Measurements from ENCODE around the gene LMNA. TPM values are rescaled to one million over a fixed set of nuclear protein-coding genes. Genes with fewer than 3 reads are reported as not detected.

The LMNA gene
- total and polyA plus RNA-seq, 2 experiments from 2014 or later, result 1,219 to 1,230 TPM

DNA sequence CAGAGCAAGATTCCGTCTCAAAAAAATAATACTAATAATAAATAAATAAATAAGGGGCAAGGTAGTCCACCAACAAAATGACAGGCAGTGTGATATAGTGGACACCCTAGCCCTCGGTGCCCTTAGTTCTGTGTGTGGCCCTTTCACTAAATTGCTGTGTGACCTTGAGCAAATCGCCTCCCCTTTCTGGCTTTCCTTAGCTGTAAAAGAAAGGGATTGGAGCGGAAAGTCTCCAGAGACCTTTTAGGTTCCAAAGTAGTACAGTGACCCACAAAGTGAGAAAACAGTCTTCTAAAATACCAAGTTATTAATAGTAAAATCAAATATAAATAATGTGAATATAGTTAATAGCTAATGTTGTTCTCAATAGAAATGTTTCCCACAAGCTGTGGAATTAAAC, 7.6 kb downstream of the LMNA start:
- peak overlapping the region; percentile 98 for H3K4me2 ChIP-seq (ENCODE audit: unreplicated experiment)
- no peak for TF ChIP-seq EZH2phosphoT487 (IDR thresholded peaks at IDR 0.05; ENCODE audit: insufficient read depth, low read depth)
- no peak for TF ChIP-seq EZH2 (IDR thresholded peaks at IDR 0.05; ENCODE audit: insufficient read depth, poor library complexity, severe bottlenecking)
- peak; percentile 51 for DNase-seq
- peaks cover 79% of the 10 kb centered on the region for H3F3A ChIP-seq (ENCODE audit: insufficient read depth)
- H3K27ac ChIP-seq, result peak overlapping the region; percentile 100
- in situ Hi-C loops (cut with MboI), result no loop called here
- peaks cover 9% of the 10 kb centered on the region; the same call in 1 of the 2 replicates for H4K20me1 ChIP-seq (ENCODE audit: insufficient read depth)
- H3K36me3 ChIP-seq (ENCODE audit: low read depth), result peaks cover 5% of the 10 kb centered on the region; the same call in 1 of the 2 replicates
- peaks cover 92% of the 10 kb centered on the region for H3K79me2 ChIP-seq (ENCODE audit: insufficient read depth)
- no peaks in the 10 kb centered on the region for H3K9me3 ChIP-seq (ENCODE audit: low read depth)
- H3K4me1 ChIP-seq (ENCODE audit: insufficient read depth), result peaks cover 72% of the 10 kb centered on the region
- peak overlapping the region; percentile 100 for H3K9ac ChIP-seq
- WGBS, 2 experiments (ENCODE audit: low coverage in 1 of 2, low lambda C conversion rate in 2 of 2, missing lambda C conversion rate in 2 of 2), result 4 to 6% methylated on average over 4 of the region's 4 CpGs
- no peaks in the 10 kb centered on the region for H3K27me3 ChIP-seq (replicated peaks; ENCODE audit: insufficient read depth)
- no peak overlapping the region for H2AFZ ChIP-seq
- no peaks in the 10 kb centered on the region for H3K9me2 ChIP-seq (ENCODE audit: insufficient read depth)
- peak overlapping the region; percentile 100 for H3K4me3 ChIP-seq

DNA sequence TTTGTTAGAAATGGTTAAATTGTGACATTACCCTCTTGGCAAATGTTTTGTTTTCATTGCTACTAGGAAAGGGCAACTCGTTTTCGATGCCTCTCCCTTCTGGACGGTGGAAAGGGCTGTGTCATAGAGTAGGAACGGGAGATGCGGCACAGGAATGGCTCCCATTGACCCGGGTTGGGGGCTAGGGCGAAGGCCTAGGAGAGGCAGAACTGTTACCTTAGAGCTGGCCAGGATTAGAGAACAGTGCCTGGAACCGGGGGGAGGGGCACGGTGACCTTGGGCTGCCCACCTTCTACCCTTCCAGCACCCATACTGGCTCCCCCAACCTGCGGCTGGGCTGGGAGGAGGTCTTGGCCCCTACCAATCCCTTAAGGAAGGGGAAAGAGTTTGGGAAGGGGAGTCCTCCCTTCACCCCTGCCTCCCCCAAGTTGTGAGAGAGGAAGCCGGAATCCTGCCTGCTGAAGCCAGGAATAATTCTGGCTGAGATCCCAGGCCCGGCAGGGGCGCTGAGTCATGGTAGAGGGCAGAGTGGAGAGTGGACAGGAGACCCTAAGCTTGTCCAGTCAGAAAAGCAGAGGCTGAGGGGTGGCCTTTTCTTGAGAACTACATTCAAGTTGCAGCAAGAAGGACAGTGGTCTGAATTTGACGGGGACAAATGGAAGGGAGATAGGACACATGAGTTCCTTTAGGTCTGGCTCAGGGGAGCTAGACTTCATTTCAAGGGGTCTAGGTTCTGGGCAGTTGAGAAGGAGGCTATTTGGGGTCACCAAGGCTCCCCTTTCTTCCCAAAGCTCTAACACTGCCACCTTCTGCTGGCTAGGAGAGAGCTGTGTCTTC, 8.2 kb downstream of the LMNA start:
- peak overlapping the region; percentile 100 for H3K9ac ChIP-seq
- peaks cover 77% of the 10 kb centered on the region for H3K4me1 ChIP-seq (ENCODE audit: insufficient read depth)
- in situ Hi-C loops (cut with MboI), result no loop called here
- no peaks in the 10 kb centered on the region for H3K9me3 ChIP-seq (ENCODE audit: low read depth)
- DNase-seq, result peak; percentile 89
- H3K79me2 ChIP-seq (ENCODE audit: insufficient read depth), result peaks cover 90% of the 10 kb centered on the region
- H3F3A ChIP-seq (ENCODE audit: insufficient read depth), result peaks cover 77% of the 10 kb centered on the region
- TF ChIP-seq EZH2 (IDR thresholded peaks at IDR 0.05; ENCODE audit: insufficient read depth, poor library complexity, severe bottlenecking), result no peak
- H4K20me1 ChIP-seq (ENCODE audit: insufficient read depth), result peaks cover 9% of the 10 kb centered on the region; the same call in 1 of the 2 replicates
- H3K27ac ChIP-seq, result peak overlapping the region; percentile 100
- no peaks in the 10 kb centered on the region for H3K9me2 ChIP-seq (ENCODE audit: insufficient read depth)
- H2AFZ ChIP-seq, result no peak overlapping the region
- H3K36me3 ChIP-seq (ENCODE audit: low read depth), result peaks cover 6% of the 10 kb centered on the region; the same call in 1 of the 2 replicates
- H3K4me3 ChIP-seq, result peak overlapping the region; percentile 100
- peak overlapping the region; percentile 98 for H3K4me2 ChIP-seq (ENCODE audit: unreplicated experiment)
- 0 to 2% methylated on average over 14 of the region's 14 CpGs for WGBS, 2 experiments (ENCODE audit: low coverage in 1 of 2, low lambda C conversion rate in 2 of 2, missing lambda C conversion rate in 2 of 2)
- H3K27me3 ChIP-seq (replicated peaks; ENCODE audit: insufficient read depth), result no peaks in the 10 kb centered on the region

- H3K27me3 ChIP-seq (replicated peaks; ENCODE audit: insufficient read depth), result no peaks in the 10 kb centered on the region
- in situ Hi-C loops (cut with MboI), result no loop called here
- peak overlapping the region; percentile 100 for H3K4me3 ChIP-seq
- peak; percentile 96 for DNase-seq
- H3K4me2 ChIP-seq (ENCODE audit: unreplicated experiment), result peak overlapping the region; percentile 98
- H3K9me2 ChIP-seq (ENCODE audit: insufficient read depth), result no peaks in the 10 kb centered on the region
- peak overlapping the region; percentile 100 for H3K27ac ChIP-seq
- H2AFZ ChIP-seq, result no peak overlapping the region
- H3K79me2 ChIP-seq (ENCODE audit: insufficient read depth), result peaks cover 90% of the 10 kb centered on the region
- H3K4me1 ChIP-seq (ENCODE audit: insufficient read depth), result peaks cover 86% of the 10 kb centered on the region
- peaks cover 3% of the 10 kb centered on the region; the same call in 1 of the 2 replicates for H4K20me1 ChIP-seq (ENCODE audit: insufficient read depth)
- 2% methylated on average over 13 to 14 of the region's 14 CpGs for WGBS, 2 experiments (ENCODE audit: low coverage in 1 of 2, low lambda C conversion rate in 2 of 2, missing lambda C conversion rate in 2 of 2)
- peaks cover 77% of the 10 kb centered on the region for H3F3A ChIP-seq (ENCODE audit: insufficient read depth)
- peaks cover 10% of the 10 kb centered on the region; the same call in 1 of the 2 replicates for H3K36me3 ChIP-seq (ENCODE audit: low read depth)
- peak overlapping the region; percentile 100 for H3K9ac ChIP-seq
- no peak for TF ChIP-seq EZH2phosphoT487 (IDR thresholded peaks at IDR 0.05; ENCODE audit: insufficient read depth, low read depth)
- TF ChIP-seq EZH2 (IDR thresholded peaks at IDR 0.05; ENCODE audit: insufficient read depth, poor library complexity, severe bottlenecking), result no peak
- no peaks in the 10 kb centered on the region for H3K9me3 ChIP-seq (ENCODE audit: low read depth)
Observed at GRCh38 chr1:156123356-156124196, 9.1 kb downstream of the LMNA start.

Data from GM23248 (cell line).